B cell (primary cell): ENCODE results near the gene PCDHGA3.
"Not testable (repeated sequence)": the region's sequence is repeated elsewhere in the genome, so short reads cannot be mapped to it uniquely, and the experiment has no call there.

Experiments
- CTCF ChIP-seq: fragments of 200-600 bp; IDR thresholded peaks from one replicate; pipeline ENCODE4 v1.8.0; 2022; ENCODE audit warnings: antibody characterized with exemption, mild to moderate bottlenecking
- EZH2 ChIP-seq: IDR thresholded peaks from 2 replicates; pipeline ENCODE4 v1.6.1; 2012; ENCODE audit warnings: borderline replicate concordance, low read depth, mild to moderate bottlenecking, moderate library complexity, low read length; ENCODE audit not compliant: insufficient read depth, poor library complexity, severe bottlenecking

- TF ChIP-seq CTCF, EZH2: not testable (repeated sequence)
Measured at GRCh38 chr5:141316963-141317362, 26.7 kb upstream of the PCDHGA3 start.
